Neural progenitor cell (in vitro differentiated cells): Measurements from ENCODE around the gene FAM151A. TPM values are rescaled to one million over a fixed set of nuclear protein-coding genes. Genes with fewer than 3 reads are reported as not detected.

Source experiments
- DNase-seq: peaks from one replicate; pipeline ENCODE4 v3.0.0-alpha.2; 2016; ENCODE audit warnings: low spot score
- H2AFZ ChIP-seq: fragments of 200-600 bp; sonication (generic); replicated peaks from 2 replicates; pipeline ENCODE4 v1.6.1; 2016; ENCODE audit warnings: antibody characterized with exemption
- H3F3A ChIP-seq: fragments of 200-600 bp; sonication (generic); 2 replicates; pipeline ENCODE4 v1.6.1; 2016; ENCODE audit warnings: antibody characterized with exemption, low read depth
- H3K27ac ChIP-seq: fragments of 200-600 bp; sonication (generic); 2 replicates; pipeline ENCODE4 v1.5.1; 2016; ENCODE audit warnings: mild to moderate bottlenecking
- H3K27me3 ChIP-seq: fragments of 200-600 bp; sonication (generic); 2 replicates; pipeline ENCODE4 v1.6.1; 2016; ENCODE audit warnings: mild to moderate bottlenecking, moderate library complexity
- H3K36me3 ChIP-seq: fragments of 200-600 bp; sonication (generic); 2 replicates; pipeline ENCODE4 v1.5.1; 2016
- H3K4me1 ChIP-seq: fragments of 200-600 bp; sonication (generic); 2 replicates; pipeline ENCODE4 v1.6.1; 2016; ENCODE audit warnings: mixed run types
- H3K4me2 ChIP-seq: fragments of 200-600 bp; sonication (generic); 2 replicates; pipeline ENCODE4 v1.6.1; 2016
- H3K4me3 ChIP-seq: fragments of 200-600 bp; sonication (generic); 2 replicates; pipeline ENCODE4 v1.5.1; 2016
- H3K79me2 ChIP-seq: fragments of 200-600 bp; sonication (generic); 2 replicates; pipeline ENCODE4 v1.6.1; 2016; ENCODE audit warnings: low read depth
- H3K9ac ChIP-seq: fragments of 200-600 bp; sonication (generic); 2 replicates; pipeline ENCODE4 v1.6.1; 2016
- H3K9me3 ChIP-seq: fragments of 200-600 bp; sonication (generic); 2 replicates; pipeline ENCODE4 v1.5.1; 2016; ENCODE audit warnings: low read depth
- H4K20me1 ChIP-seq: fragments of 200-600 bp; sonication (generic); 2 replicates; pipeline ENCODE4 v1.6.1; 2016; ENCODE audit warnings: low read depth
- H3K27ac Mint-ChIP-seq: 3 replicates; pipeline ENCODE4 v1.8.0; 2021; ENCODE audit warnings: mixed read lengths
- H3K27me3 Mint-ChIP-seq: 2 replicates; pipeline ENCODE4 v1.8.0; 2022; ENCODE audit warnings: low read depth, mild to moderate bottlenecking, inconsistent platforms, moderate library complexity, mixed read lengths; ENCODE audit not compliant: insufficient read depth
- H3K36me3 Mint-ChIP-seq: 3 replicates; pipeline ENCODE4 v1.8.0; 2021; ENCODE audit warnings: mixed read lengths
- H3K4me1 Mint-ChIP-seq: 3 replicates; pipeline ENCODE4 v1.8.0; 2021; ENCODE audit warnings: mixed read lengths
- H3K4me3 Mint-ChIP-seq: 3 replicates; pipeline ENCODE4 v1.8.0; 2021; ENCODE audit warnings: mild to moderate bottlenecking, moderate library complexity, mixed read lengths
- H3K9me3 Mint-ChIP-seq: 3 replicates; pipeline ENCODE4 v1.8.0; 2020; ENCODE audit warnings: mixed read lengths
- CTCF ChIP-seq: fragments of 200-600 bp; sonication (generic); IDR thresholded peaks from 2 replicates; pipeline ENCODE4 v1.5.1; 2017; ENCODE audit warnings: antibody characterized with exemption, mild to moderate bottlenecking
- EZH2 ChIP-seq: fragments of 200-600 bp; sonication (generic); IDR thresholded peaks from 2 replicates; pipeline ENCODE4 v1.6.1; 2017; ENCODE audit warnings: antibody characterized with exemption, mild to moderate bottlenecking, moderate library complexity
- EZH2phosphoT487 ChIP-seq: fragments of 200-600 bp; sonication (generic); IDR thresholded peaks from 2 replicates; pipeline ENCODE4 v1.6.1; 2017; ENCODE audit warnings: antibody characterized with exemption
- total RNA-seq: library from RNA; depleted of rRNA; stranded (reverse); fragments of >200 nt; gene quantifications from 2 replicates; pipeline ENCODE4 v1.2.3, GENCODE V29; 2015; ENCODE audit warnings: low replicate concordance

FAM151A gene
- total RNA-seq, 1 donor from 2014 or later = not detected

- peak overlapping the region; percentile 13 for H3K27ac Mint-ChIP-seq
- no peaks in the 10 kb centered on the region for H3K9me3 Mint-ChIP-seq
- H3K27ac ChIP-seq = no peak overlapping the region
These were observed 42.3 kb downstream of the FAM151A start for GRCh38 chr1:54580856-54581550.

DNA sequence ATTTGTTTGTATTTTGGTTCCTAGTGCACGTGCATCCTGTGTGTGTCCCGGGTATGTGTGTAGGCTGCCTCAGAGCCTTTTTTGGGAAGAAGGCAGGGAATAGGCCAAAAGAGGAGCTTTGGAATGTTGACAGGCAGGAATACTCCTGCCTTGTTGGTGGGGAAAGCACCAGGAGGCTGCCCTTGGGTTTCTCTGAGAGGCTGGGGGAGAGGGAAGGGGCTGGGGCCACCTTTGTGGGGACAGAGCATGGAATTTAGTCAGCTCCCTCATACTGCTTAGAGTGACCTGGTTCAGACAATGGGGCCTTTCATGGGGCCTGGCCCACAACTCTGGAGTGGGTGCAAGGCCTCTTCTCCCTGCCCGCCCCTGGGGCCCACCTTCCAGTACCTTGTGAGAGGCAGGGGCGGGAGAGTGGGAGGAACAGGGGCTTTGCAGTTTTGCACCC, 44.0 kb downstream of the FAM151A start:
- no peaks in the 10 kb centered on the region for H3K27me3 ChIP-seq
- no peak overlapping the region for H3K4me3 Mint-ChIP-seq
- DNase-seq = no peak
- no peaks in the 10 kb centered on the region for H3K9me3 Mint-ChIP-seq
- H3K4me1 ChIP-seq = peaks cover 40% of the 10 kb centered on the region
- peak overlapping the region; percentile 17 for H3K27ac Mint-ChIP-seq
- no peaks in the 10 kb centered on the region for H3K79me2 ChIP-seq
- H4K20me1 ChIP-seq = no peaks in the 10 kb centered on the region
- H3K4me1 Mint-ChIP-seq = peaks cover 49% of the 10 kb centered on the region
- no peaks in the 10 kb centered on the region for H3K36me3 Mint-ChIP-seq
- no peaks in the 10 kb centered on the region for H3K9me3 ChIP-seq
- peaks cover 4% of the 10 kb centered on the region for H3K27me3 Mint-ChIP-seq
- TF ChIP-seq CTCF (no peak), EZH2 (no peak), EZH2phosphoT487 (no peak)
- H3K36me3 ChIP-seq = no peaks in the 10 kb centered on the region
- no peak overlapping the region for H3K4me3 ChIP-seq
- H2AFZ ChIP-seq = peak overlapping the region; percentile 72
- H3K27ac ChIP-seq = peak overlapping the region; percentile 31
- peaks cover 25% of the 10 kb centered on the region for H3F3A ChIP-seq
- H3K9ac ChIP-seq = no peak overlapping the region
- no peak overlapping the region for H3K4me2 ChIP-seq

More at GRCh38 chr1:54580856-54581550, 42.3 kb downstream of the FAM151A start:
- TF ChIP-seq EZH2 = no peak
- no peak for TF ChIP-seq CTCF
- TF ChIP-seq EZH2phosphoT487 = no peak
- H3K36me3 ChIP-seq = no peaks in the 10 kb centered on the region
- Mint-ChIP-seq H3K36me3 (no peaks in the 10 kb centered on the region), H3K27me3 (peaks cover 2% of the 10 kb centered on the region), H3K4me1 (peaks cover 33% of the 10 kb centered on the region), H3K4me3 (no peak overlapping the region)
- H4K20me1 ChIP-seq = no peaks in the 10 kb centered on the region
- no peak for DNase-seq
- no peaks in the 10 kb centered on the region for H3K79me2 ChIP-seq
- H3K4me2 ChIP-seq = no peak overlapping the region
- H3K9ac ChIP-seq = no peak overlapping the region
- no peaks in the 10 kb centered on the region for H3K27me3 ChIP-seq
- H3K4me1 ChIP-seq = peaks cover 35% of the 10 kb centered on the region
- no peak overlapping the region for H3K4me3 ChIP-seq
- no peaks in the 10 kb centered on the region for H3K9me3 ChIP-seq
- peaks cover 25% of the 10 kb centered on the region for H3F3A ChIP-seq
- no peak overlapping the region for H2AFZ ChIP-seq

- Mint-ChIP-seq H3K4me3 (no peak overlapping the region), H3K36me3 (no peaks in the 10 kb centered on the region), H3K27ac (peak overlapping the region; percentile 57), H3K27me3 (peaks cover 2% of the 10 kb centered on the region), H3K9me3 (no peaks in the 10 kb centered on the region), H3K4me1 (peaks cover 38% of the 10 kb centered on the region)
- H4K20me1 ChIP-seq = no peaks in the 10 kb centered on the region
- H3K27me3 ChIP-seq = no peaks in the 10 kb centered on the region
- TF ChIP-seq CTCF (no peak), EZH2 (no peak), EZH2phosphoT487 (no peak)
- H3K36me3 ChIP-seq = no peaks in the 10 kb centered on the region
- no peak for DNase-seq
- no peaks in the 10 kb centered on the region for H3K79me2 ChIP-seq
- no peak overlapping the region for H3K4me2 ChIP-seq
- no peak overlapping the region for H3K9ac ChIP-seq
- no peak overlapping the region for H3K27ac ChIP-seq
- H2AFZ ChIP-seq = no peak overlapping the region
- no peak overlapping the region for H3K4me3 ChIP-seq
- peaks cover 23% of the 10 kb centered on the region for H3F3A ChIP-seq
- H3K4me1 ChIP-seq = peaks cover 27% of the 10 kb centered on the region
- no peaks in the 10 kb centered on the region for H3K9me3 ChIP-seq
These were observed 45.7 kb downstream of the FAM151A start for GRCh38 chr1:54577612-54578011.
